HL-60/S4 treated with phorbol 12-myristate 13-acetate at 8.2 ng/mL for 4 days and 3 days (cell line): ENCODE data around the gene ADH5.
"Not testable (repeated sequence)": the region's sequence is repeated elsewhere in the genome, so short reads cannot be mapped to it uniquely, and the experiment has no call there.

Experiments used
- in situ Hi-C: fragments of 300-500 bp; cut with MboI; formaldehyde crosslinking; loops from 2 replicates; pipeline ENCODE4 v1.15.0; 2022; ENCODE audit warnings: low sequenced_read_pairs

ADH5 gene

DNA sequence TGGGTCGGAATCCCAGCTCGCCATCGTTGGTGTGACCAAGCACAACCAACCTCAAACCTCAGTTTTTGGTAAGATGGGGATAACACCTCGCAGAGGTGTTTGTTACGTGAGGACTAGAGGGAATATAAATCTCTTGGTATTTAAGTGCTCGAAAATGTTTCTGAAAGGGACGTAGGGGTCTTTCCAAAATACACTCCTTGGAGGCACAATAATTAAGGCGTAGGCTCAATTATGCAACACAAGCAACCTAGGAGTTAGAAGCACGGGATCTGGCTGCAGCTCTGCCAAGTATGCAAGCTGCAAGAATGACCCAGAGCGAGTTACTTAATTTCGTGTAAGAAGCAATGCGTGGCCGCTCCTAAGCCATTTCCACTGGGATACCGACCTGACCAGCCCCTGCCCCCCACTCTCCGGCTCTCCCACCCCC lies 552 bp downstream of the ADH5 start:
- in situ Hi-C loops: no loop called here

DNA sequence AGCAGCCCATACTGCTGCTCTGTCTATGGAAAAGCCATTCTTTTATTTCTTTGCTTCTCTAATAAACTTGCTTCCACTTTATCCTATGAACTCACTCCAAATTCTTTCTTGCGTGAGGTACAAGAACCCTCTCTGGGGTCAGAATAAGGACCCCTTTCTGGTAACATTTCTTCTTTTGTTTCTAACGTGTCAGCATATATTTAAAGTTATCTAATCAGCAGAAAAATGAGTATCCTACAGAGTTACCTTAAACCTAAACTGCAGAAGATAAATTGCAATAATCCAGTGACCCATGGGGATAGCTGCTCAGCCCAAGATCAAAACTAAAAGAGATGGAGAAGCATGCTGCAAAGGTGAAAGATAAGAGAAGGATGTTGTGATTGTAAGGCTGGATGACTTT lies 4.0 kb downstream of the ADH5 start:
- in situ Hi-C loops: no loop called here

- in situ Hi-C loops: no loop called here
These were observed 6.4 kb downstream of the ADH5 start for GRCh38 chr4:99082192-99082591.

DNA sequence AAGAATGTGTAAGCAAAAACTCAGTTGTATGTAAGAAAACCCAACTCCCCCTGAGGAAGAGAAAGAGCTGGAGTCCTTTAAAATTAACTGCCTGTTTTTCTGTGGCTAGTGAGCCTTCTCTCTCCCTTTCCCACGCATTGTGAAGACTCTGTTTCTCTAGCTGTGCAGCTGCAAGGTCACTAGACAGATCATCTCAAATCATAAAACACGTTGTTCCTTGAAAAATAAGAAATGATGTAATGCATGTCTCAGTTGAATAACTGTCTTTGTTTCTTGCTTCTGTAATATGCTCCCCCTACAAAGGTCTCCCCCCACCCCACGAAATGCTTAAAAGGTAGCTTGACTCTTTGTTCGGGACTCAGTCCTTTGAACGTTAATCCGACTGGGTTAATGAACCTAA lies 7.7 kb downstream of the ADH5 start:
- in situ Hi-C loops: not testable (repeated sequence)

GRCh38 chr4:99079625-99080295 lies 8.8 kb downstream of the ADH5 start:
- in situ Hi-C loops: no loop called here

DNA sequence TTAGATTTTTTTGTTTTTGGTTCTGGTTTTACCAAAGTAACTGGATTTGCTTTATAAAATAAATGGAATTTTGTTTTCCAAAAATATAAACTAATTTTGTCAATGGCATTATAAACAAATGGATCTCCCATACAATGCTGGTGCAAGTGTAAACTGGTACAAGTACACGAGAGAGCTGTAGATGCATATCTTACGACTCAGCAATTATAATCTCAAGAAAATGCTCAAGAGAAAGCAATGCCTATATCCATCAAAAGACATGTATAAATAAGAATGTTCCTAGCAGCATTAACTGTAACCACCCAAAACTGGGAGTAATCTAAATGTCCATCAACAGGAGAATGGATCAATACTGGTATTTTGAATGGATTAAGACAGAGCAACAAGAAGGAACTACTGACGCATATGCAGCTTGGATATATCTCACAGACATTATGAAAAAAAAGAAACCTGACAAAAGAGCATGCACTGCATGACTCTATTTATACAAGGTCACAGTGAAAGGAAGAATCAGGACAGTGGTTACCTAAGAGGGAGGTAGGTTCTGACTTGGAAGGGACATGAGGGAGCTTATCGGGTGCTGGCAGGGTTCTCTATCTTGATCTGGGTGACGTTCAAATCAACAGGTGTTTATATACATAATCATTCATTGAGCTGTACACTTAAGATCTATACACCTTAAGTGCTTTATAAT lies 9.5 kb downstream of the ADH5 start:
- in situ Hi-C loops: no loop called here

DNA sequence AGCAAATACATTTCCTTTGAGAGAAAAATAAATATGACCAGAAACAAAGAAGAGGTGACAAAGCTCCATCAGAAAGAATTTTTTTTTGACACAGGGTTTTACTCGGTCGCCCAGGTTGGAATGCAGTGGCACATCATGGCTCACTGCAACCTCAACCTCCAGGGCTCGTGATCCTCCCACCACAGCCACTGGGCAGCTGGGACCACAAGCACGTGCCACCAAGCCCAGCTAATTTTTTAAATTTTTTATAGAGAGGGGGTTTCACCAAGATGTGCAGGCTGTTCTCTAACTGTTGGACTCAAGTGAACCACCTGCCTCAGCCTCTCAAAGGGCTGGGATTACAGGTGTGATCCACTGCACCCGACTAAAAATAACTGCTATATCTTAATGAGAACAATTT lies 10.3 kb downstream of the ADH5 start:
- in situ Hi-C loops: no loop called here

- in situ Hi-C loops: no loop called here
These were observed 11.4 kb downstream of the ADH5 start for GRCh38 chr4:99077177-99077576.

GRCh38 chr4:99076292-99076976 lies 12.2 kb downstream of the ADH5 start:
- in situ Hi-C loops: no loop called here

DNA sequence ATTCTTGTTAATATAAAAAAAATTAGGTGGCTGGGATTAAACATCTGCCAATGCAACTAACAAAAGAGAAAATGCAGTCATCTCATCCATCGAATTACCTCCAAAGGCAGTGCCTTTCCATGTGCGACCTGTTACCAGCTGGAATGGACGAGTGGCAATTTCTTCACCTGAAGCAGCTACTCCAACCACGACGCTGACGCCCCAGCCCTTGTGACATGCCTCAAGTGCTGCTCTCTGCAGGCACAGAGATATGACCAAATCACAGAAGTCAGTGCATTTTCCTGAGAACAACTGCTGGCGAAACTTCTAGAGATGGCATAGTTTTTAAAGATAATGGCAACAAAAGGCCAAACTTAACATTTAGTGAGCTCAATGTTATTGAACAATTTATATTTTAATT lies 13.8 kb downstream of the ADH5 start:
- in situ Hi-C loops: loop anchor here (25.0 kb wide), 1 partner anchor 338 kb away; no protein-coding TSS in a partner anchor

- in situ Hi-C loops: loop anchor here (25.0 kb wide), 1 partner anchor 334 kb away; no protein-coding TSS in a partner anchor
These were observed 17.4 kb downstream of the ADH5 start for GRCh38 chr4:99071159-99071558.

GRCh38 chr4:99067617-99068016 lies 21.0 kb downstream of the ADH5 start:
- in situ Hi-C loops: loop anchor here (25.0 kb wide), 1 partner anchor 330 kb away; no protein-coding TSS in a partner anchor

DNA sequence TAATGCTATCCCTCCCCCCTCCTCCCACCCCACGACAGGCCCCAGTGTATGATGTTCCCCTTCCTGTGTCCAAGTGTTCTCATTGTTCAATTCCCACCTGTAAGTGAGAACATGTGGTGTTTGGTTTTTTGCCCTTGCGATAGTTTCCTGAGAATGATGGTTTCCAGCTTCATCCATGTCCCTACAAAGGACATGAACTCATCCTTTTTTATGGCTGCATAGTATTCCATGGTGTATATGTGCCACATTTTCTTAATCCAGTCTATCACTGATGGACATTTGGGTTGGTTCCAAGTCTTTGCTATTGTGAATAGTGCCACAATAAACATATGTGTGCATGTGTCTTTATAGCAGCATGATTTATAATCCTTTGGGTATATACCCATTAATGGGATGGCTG lies 23.1 kb downstream of the ADH5 start:
- in situ Hi-C loops: loop anchor here (25.0 kb wide), 1 partner anchor 328 kb away; no protein-coding TSS in a partner anchor

DNA sequence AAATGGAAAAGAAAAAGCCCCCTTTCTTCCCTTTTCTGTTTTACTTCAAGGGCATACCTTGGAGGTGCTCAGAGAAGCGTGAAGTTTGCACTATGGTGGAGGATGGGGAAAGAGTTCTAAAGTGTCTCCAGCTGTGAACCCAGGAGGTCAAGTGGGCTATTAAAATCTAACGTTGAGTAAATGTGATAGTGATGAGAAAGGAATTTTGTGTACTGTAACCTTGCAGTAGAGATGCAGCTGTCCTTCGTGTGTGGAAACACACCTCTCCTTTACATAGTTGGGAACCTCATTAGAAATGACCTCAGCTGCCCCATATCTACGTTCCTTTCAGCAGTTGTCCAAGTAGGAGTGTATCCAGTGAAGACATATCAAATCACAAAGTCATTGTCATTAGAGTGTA lies 26.5 kb downstream of the ADH5 start:
- in situ Hi-C loops: loop anchor here (25.0 kb wide), 1 partner anchor 325 kb away; no protein-coding TSS in a partner anchor

DNA sequence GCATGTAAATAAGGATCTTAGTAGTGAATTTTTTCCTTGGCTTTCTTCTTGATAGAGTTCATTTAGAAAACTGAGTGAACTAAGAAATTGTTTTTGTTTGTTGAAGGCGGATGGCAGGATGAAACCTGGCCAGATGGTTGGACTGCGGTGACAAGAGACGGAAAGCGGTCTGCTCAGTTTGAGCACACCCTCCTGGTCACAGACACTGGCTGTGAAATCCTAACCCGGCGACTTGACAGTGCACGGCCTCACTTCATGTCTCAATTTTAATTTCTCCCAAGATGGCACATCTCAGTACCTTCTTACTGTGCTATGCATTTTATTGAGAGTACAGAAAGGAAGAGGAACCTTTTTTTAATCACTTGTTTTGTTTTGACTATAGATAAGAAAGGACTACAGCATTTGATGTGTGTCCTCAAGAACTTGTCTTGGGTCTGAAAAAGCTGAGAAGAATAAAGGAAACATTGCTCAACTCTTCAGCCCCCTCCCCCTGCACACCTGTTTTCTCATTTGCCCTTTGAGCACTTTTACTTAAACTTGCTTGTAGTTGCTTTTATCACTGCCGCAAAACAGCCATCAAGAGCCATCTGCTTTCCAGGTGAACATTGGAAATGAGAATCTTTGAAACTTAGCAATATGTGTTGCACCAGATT lies 27.4 kb downstream of the ADH5 start:
- in situ Hi-C loops: loop anchor here (25.0 kb wide), 1 partner anchor 324 kb away; no protein-coding TSS in a partner anchor

DNA sequence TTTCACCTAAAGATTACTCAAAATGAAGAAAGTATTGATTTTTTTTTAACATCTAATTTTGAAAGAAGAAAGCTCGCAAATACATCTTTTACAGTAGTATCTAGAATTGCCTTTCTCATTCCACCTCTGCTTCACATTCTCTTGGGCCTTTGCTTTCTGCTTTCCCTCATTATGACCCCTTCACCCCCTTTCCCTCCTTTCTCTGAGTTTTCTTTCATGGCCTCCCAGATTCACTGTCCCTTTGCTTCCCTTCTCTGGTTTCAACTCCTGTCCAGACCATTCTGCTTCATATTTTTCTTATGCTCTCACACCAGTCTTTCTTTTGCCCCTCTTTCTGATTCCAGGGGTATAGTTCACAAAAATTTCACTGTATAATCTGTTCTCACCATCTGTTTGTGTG lies 29.0 kb downstream of the ADH5 start:
- in situ Hi-C loops: loop anchor here (25.0 kb wide), 1 partner anchor 322 kb away; no protein-coding TSS in a partner anchor

GRCh38 chr4:99058228-99058627 lies 30.4 kb downstream of the ADH5 start:
- in situ Hi-C loops: loop anchor here (25.0 kb wide), 1 partner anchor 321 kb away; no protein-coding TSS in a partner anchor

DNA sequence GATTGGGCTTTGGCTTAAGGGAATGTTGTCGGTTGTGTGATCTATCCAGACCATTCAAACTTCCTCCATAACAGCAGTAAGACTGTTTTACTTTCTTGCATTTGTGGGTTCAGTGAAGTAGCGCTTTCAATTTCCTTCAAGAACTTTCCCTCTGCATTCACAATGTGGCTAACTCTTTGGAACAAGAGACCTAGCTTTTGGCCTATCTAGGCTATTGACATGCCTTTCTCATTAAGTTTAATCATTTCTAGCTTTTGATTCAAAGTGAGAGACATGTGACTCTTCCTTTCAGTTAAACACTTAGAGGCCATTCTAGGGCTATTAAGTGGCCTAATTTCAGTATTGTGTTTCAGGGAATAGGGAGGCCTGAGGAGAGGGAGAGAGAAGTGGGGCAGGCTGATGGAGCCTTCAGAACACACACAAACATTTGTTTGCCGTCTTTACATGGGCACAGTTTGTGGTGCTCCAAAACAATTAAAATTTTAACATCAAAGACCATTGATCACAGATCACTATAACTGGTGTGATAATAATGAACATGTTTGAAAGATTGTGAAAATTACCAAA lies 34.1 kb downstream of the ADH5 start:
- in situ Hi-C loops: loop anchor here (25.0 kb wide), 1 partner anchor 317 kb away; no protein-coding TSS in a partner anchor

GRCh38 chr4:99052902-99053301 lies 35.7 kb downstream of the ADH5 start:
- in situ Hi-C loops: loop anchor here (25.0 kb wide), 1 partner anchor 316 kb away; no protein-coding TSS in a partner anchor

GRCh38 chr4:99047710-99048109 lies 40.9 kb downstream of the ADH5 start:
- in situ Hi-C loops: no loop called here
